HG02571 (cell line): ENCODE results near the gene EDDM3A.

ENCODE experiments used
- ATAC-seq: cut with Tn5 transposase; IDR thresholded peaks from one replicate; pipeline ENCODE4 v1.9.1; 2021; ENCODE audit warnings: mild to moderate bottlenecking, moderate library complexity; ENCODE audit not compliant: unreplicated experiment

Gene EDDM3A

DNA sequence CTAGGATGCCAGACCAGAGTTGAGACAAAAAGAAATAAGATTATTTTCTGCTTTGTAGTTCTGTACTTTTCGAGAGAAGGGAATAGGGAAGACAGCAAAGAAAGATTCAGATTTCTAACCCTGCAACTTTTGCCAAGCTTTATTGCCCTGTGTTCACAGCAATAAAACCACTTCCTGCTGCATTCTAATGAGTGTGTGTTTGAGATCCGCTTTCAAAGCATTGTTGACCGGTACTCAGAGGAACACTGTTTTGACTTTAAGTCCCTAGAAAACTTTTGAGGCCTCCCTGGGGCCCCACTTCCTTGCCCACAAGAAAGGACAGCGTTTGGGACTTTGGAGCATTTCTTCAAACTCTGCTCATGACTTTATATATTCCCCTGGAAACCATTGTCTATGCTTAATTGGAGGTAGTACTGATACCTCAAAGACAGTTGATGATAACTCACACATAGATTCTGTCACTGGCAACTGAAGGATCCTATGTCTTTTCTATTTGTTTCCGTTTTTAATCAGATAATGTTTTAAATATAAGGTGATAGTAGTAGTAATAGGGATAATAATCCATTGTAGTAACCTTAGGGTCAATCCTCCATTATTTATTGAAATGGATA, 36.7 kb downstream of the EDDM3A start:
- ATAC-seq, result no peak

GRCh38 chr14:20787025-20787424, 41.3 kb downstream of the EDDM3A start:
- no peak for ATAC-seq

DNA sequence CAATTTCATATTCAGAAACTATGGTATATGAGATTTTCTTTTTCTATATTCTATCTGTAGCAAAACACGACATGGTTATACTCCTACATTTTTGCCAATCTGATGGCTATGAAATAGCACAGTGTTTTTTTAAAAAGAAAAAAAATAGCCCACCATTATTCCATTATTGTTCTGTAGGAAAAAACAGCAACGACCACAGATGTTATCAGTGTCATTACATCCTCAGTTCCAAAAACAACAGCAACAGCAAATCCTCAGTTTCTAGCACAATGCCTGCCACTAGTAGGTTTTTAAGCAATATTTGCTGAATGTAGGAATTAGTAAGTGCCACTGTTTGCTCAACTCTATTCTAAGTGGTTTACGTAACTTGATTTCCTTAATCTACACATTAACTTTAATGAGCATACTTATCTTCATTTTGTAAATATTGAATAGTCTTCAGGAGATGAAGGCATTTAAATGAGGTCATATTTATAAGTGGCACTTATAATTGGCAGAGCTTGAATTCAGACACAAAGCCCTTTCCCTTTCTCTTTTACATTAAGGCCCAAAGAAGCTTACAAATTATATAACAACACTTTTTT, 43.6 kb downstream of the EDDM3A start:
- no peak for ATAC-seq

GRCh38 chr14:20790464-20791116, 44.9 kb downstream of the EDDM3A start:
- ATAC-seq, result no peak

DNA sequence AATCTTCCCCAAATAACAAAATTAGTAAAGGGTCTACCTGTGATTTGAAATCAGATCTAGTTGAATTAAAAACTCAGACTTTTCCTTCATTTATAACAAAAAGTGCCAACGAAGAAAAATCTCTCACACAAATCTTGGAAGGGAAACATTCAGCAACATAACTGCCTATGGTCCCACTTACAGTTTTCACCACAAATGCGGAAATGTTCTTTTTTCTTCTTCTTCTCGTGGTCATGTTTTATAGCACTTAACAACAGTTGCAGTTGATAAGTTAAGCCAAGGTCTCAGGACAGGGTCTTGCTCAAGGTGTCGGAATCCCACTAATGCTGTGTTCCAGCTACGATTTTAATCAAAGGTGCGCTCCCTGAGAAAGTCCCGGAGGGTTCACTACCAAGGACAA, 45.5 kb downstream of the EDDM3A start:
- no peak for ATAC-seq

DNA sequence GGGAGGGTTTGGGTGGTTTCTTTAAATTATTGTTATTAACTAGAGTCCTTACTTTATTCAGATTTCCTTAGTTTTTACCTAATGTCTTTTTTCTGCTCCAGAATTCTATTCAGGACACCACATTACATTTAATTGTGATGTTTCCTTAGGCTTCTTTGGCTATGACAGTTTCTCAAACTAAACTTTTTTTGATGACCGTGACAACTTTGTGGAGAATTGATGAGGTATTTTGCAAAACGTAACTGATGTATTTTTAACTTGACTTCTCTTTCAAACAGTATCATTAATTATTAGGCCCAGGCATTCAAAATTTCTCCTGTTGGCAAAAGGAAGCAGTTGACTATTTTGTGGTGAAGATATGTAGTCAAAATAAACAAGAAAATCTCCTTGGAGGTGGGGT, 45.9 kb downstream of the EDDM3A start:
- no peak for ATAC-seq

DNA sequence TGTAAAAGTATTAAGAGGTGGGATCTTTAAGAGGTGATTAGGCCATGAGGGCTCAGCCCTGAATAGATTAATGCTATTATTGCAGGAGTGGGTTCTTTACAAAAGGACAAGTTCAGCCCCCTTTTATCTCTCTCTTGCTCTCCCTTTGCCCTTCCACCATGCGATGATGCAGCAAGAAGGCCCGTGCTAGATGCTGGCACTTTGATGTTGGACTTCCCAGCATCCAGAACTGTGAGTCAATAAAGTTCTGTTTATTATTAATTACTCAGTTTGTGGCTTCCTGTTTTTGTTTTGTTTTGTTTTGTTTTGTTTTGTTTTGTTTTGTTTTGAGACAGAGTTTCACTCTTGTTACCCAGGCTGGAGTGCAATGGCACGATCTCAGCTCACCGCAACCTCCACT, 46.9 kb downstream of the EDDM3A start:
- ATAC-seq, result no peak

- no peak for ATAC-seq
Measured at GRCh38 chr14:20794644-20795369, 49.1 kb downstream of the EDDM3A start.

DNA sequence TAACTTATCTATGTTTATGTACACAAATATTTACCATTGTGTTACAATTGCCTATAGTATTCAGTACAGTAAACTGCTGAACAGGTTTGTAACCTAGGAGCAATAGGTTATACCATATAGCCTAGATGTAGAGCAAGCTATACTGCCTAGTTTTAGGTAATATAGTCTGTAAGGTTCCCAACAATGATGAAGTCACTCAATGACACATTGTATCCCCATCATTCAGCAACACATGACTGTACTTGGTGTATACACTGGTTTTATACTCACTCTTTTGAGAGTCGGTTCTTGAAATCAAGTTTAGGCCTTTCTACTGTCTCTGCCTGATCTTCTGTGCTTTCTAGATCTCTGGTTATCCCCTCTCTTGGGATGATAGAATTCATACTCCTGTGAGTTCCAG, 51.5 kb downstream of the EDDM3A start:
- no peak for ATAC-seq
